ENCODE measurements around the gene DLST. TPM values are rescaled to one million over a fixed set of nuclear protein-coding genes. Genes with fewer than 3 reads are reported as not detected.

The DLST gene
- polyA plus RNA-seq, 10 donors = 58.5 to 80.6 (median 68.6) TPM

DNA sequence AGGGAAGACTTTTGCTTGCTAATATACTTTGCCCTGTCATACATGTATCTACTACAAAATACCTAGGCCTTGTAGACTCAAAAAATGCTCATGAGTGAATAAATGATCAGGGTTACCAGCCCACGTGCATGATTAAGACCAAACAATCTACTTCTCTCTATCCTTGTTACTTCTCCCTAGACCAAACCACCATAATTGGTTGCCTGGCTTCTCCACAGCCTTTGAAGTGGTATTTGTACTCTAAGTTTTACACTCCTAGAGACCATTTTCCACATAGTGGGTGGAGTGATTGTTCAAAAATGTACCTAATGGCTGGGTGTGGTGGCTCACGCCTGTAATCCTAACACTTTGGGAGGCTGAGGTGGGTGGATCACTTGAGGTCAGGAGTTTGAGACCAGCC lies 55.5 kb downstream of the DLST start:
- no peak for DNase-seq

DNA sequence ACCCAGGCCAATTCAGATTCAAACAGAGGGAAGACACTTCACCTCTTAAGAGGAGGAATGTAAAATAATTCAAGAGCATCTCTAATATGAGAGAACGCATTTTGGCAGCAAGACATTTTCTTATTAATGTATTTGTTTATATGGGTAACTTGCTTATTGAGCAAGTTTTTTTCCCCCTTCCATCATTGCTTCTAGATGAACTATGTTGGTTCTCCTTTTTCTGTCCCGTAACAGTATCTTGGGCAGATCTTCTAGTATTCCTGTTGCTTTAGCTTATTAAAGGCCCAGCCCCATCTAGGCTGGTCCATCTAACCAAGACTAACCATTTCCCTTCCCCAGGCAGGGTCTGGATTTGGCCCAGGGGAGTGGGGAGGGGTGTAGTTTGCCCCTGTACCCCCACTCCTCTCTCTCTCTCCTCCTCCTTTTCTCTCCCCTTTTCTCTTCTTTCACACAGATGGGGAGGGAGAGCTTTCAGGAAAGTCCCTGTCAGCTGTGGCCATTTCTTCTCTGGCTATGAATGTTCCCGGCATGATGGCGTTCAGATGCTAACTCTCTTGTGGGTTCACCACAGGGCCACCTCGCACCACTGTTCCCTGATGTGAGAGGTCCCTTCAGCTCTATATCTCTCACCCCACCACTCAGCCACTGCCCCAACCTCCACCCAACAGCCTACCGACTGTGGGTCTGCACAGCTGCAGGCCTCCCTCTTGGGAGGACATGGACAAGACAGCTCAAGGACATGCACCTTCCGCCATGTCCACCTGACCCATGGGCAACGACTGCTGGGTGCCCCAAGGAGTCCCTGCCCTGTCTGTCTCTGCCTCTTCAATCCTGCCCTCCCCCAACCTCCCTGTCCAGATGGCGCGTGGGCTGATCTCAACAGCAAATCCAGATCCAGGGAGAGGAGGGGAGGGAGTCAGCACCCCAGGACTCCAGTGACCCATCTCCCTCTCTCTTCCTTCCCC lies 57.1 kb downstream of the DLST start:
- no peak for DNase-seq

DNA sequence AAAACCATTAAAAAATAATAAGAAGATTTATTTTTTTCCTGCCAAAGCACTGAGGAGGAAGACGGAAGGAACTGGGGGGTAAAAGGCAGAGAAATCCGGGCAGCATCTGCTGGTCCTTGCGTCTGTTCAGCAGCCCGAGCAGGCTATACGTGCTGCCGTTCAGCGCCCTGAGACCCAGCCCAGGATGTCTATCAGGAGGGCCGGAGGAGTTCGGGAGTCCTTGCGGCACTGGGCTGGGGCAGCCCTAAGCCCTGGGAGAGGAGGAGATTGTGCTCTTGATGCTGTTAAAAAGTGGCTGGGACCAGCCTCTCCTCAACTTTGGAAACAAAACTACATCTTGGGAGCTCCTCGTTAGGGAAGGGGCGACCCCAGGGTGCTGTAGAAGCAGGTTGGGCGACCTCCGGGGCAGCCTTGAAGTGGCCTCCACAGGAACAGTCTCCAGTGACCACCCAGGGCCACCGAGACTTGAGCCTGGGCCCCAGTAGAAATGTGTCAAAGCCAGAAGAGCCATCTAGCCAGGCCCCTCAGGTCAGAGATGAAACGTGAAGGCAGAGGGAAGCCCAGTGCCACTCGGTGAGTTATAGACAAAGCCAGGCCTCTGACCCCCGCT lies 59.3 kb downstream of the DLST start:
- DNase-seq = no peak

DNA sequence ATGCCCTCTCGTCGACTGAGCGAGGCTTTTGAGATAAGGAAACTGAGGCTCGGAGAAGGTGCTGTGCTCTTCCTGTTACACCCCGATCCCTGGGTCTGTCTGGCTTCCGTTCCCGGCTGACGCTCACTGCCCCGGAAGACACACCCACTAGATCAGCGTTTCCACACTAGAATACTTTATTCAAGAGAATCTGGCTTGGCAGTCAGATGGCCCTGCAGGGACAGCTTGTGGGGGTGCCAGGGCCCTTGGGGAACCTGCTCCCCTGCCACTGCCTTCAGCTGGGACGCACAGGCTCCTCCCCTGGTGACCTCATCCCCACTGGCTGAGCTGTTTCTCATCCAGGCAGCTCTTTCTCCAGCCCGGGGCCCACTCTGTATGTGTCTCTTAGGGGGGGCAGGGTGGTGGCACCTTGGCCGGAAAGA lies 60.0 kb downstream of the DLST start:
- no peak for DNase-seq

DNA sequence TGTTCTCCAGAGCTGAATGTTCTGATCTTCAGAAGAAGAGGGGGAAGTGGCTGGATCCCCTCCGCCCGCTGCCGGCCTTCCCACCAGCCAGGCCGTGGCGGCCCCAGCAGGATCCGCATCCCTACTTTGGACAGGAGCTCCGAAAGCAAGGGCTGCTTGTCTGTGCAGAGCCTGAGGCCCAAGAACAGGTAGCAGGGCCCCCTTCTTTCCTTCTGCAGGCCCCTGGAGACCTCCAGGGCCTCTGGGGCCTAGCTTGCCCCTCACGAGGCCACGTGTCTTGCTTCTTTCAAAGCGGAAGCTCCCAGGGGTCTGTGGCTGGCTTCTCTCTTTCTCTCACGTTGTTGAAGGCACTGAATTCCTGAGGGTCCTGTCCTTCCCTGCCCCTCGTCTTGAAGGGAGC lies 60.5 kb downstream of the DLST start:
- no peak for DNase-seq

DNA sequence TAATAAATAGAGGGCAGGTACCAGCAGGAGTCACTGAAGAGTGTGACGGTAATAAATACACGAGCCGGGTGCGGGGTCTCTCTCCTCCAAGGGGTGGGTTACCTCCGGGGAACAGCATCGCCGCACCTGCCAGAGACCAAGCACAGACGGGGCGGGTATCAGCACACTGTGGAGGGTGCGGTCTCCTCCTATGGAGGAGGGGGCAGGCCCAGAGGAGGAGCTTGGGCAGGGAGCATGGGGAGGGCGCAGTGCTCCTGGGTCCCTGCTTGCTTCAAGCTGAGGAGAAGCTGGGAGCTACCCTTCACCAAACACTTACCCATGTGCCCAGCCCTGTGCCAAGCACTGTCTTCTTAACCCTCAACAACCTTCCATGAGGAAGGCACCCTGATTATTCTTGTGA lies 60.9 kb downstream of the DLST start:
- DNase-seq = no peak

DNA sequence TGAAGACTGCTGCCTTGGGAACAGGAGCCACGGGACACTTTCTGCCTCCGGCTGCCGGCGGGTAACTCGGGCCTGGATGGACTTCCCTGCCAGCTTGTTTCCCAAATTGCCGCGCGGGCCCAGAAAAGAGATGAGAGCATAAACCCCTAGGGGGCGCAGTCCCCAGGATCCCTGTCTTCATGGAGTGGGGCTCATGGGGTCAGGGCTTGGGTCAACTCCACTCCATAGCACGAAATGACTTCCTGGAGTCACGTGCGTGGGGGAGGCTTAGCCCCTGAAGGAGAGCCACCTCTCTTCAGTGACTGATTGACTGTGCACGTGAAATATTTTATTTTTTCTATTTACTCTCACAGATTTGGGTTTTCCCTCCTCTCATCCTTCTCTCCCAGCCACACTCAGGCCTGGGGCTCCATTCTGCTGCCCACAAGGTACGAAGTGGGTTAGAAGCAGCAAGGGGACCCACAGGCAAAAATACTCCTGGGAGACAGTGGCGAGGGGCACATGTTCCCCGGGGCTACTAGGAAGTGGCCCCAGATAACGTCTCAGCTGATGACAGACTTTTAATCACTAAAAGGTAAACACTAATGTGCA lies 63.6 kb downstream of the DLST start:
- DNase-seq = no peak

DNA sequence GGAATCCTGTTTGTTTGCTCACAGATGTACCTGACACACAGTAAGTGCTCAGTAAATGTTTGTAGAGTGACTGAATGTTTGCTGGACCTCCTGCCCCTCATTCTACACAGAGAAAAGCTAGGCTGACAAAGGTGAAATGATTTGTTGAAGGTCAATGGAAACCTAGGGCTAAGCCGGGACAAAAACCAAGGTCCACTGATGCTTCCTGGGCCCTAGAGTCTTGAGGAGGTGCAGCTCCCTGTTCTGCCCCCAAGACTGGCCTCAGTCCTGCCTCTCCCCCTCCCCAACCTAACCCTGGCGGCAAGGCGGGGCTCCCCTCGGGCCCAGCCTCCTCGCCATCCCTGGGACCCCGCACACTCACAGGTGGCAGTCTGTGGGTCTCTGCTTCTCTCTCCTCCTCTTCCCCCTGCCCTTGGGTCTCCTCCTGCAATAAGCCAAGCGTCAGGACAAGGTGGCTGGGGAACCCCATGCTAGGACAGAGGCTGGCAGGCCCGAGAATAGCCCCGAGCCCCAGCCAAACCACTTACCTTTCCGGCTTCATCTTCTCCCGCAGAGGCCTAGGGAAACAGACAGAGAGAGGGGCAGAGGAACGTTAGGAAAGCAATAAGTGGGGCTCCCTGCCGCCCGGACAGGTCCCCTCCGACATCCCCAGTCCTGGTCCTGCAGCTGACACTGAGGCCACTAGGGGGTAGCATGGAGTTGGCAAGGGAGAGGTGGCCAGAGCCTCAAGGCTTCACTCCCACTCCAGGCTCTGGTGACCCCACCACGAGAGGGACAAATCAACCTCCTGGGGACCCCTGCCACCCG lies 64.3 kb downstream of the DLST start:
- peak; percentile 66 to 87 (median 80) for DNase-seq

DNA sequence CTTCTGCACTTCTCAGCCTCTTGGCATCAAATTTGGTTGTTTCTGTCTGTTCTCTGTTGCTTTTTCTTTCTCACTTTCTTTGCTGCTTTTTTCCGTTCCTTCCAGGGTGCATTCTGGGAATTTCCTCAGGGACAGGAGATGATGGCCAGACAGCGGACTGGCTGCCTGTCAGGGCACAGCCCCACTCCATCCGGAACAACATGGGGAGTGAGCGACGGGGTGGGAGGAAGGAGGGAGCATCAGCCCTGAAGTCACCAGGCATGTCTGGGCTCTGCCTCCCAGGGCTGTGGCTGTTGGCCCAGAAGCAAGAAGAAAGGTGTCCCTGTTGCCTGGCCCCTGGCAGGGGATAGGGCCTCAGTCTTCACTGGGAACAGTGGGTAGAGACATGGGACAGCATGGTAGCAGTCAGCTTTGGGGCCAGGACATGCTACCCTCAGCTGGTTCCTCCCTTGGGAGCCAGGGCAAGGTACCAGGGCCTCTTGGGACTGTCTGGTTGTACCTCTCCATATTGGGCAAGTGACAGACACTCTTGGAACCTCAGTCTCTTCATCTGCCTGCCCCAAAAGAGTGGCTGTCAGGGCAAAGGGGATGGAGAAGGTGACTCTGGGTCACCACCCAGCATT lies 65.1 kb downstream of the DLST start:
- DNase-seq = no peak

DNA sequence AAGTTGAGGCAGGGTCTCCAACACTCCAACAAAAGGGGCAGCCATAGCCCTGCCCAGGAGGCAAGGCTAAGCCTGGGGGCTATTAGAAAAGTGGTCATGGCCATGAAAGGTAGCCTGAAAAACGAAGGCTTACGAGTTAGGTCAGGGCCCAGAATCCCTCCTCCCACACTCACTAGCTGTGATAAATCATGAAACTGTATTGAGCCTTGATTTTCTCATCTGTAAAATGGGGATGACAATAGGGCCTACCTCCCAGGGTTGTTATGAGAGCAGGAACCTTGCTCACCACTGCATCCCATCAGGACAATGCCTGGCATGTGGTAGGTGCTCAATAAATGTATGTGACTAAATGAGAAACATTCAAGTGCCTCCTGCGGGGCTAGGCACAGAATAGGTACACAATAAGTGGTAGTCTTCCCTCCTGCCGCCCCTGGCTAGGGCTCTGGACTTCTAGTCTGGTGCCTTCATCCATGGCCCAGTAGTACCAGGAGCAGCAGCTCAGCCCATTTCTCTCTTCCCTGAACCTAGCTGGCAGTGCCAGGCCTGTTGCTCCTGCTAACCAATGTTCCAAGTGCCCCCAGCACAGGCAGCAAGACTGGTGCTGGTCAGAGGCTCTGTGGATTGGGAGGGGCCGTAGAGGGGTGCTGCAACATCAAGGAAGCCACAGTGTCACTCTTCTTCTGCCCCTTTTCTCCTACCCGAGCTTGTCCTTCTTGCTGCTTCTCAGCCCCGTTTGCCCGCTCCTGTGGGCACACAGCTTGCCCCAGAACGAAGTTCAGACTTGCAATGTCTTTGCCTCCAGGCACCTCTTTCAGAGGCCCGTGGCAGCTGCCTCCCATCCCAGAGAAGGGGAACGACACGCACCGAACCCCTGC lies 65.9 kb downstream of the DLST start:
- no peak for DNase-seq

DNA sequence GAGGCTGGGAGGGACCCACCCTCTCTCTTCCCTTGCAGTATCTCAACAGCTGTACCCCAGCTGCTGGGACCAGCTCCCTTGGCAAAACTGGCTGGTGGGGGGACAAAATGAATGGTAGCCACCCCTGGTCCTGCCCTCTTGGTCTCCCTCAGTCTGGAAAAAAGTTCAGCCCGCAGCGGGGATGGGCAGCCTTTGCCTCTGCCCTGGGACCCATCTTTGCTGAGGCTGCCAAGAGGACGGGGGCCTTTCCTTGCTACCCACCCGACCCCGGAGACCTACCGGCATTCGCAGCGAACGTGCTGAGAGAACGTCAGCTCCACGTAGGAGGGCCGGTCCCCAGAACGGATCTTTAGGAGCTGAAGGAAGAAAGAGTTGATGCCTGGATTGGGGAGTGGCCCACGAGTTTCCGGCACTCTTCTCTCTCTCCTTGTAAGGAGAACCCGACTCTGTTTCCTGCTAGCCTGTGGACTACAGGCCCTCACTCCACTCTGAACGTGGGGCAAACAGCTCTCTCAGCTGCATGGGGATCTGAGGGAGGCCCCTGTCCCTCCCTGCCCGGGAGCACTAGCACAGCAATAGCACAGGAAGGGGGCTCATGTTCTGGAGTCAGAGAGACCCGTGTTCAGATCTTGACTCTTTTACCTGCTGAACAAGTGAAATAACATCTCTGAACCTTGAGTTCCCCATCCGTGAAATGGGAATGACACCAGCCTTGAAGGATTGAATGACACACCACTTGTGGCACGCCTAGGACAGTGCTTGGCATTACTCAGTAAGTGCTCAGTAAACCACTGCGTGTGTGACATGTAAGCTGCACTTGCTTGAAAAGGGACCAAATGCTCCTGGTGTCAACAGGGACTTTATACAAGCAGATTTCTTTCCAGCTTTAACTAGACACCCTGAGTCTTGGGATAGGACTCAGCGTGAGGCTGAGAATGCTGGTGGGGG lies 66.8 kb downstream of the DLST start:
- no peak for DNase-seq

DNA sequence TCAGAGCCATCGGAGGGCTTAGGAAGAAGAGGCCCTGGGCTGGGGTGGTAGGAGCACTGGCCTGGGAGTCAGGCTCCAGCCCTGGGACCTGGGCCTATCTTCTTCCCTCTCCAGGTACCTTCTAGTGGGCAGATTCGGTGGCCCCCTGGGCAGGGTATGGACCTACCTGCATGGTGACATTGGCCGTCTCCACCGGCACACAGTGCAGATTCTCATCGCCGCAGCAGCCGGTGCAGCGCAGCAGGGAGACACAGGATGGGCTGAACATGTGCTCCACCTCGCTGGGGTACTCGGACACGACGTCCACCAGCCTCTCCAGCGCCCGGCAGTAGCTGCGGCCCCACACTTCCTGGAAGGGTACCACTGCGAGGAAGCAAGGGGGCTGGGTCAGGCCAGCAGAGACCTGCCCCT lies 67.5 kb downstream of the DLST start:
- no peak for DNase-seq

DNA sequence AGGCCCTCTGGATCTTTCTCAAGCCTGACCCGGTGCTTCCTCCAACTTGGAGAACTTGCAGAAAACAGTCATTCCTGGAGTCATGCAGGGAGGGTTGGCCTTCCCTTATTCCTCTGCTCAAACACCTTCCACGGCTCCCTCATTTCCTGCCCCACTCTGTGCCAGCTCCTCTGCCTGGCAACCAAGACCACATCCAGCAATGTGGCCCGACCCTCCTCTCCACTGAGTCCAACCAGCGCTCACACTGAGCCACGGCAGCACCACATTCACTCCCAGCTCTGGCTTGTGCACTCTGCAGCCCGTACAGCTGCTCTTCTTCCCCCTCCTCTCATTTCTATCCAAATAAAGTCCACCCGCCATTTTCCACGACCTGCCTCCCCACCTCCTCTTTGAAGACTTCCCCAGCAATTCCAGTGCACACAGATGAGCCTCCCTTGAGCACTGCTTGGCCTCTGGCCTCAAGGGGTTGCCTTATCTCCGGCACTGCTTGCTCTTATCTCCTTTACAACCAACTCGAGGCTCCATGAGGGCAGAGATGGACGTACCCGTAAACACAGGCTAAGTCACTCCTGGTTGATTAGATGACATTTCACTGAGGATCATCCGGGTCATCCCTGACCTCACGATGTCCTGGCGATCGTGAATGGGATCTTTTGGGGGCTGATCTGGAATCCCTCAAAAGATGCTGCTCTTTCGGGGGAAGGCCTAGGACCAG lies 68.3 kb downstream of the DLST start:
- DNase-seq = no peak

DNA sequence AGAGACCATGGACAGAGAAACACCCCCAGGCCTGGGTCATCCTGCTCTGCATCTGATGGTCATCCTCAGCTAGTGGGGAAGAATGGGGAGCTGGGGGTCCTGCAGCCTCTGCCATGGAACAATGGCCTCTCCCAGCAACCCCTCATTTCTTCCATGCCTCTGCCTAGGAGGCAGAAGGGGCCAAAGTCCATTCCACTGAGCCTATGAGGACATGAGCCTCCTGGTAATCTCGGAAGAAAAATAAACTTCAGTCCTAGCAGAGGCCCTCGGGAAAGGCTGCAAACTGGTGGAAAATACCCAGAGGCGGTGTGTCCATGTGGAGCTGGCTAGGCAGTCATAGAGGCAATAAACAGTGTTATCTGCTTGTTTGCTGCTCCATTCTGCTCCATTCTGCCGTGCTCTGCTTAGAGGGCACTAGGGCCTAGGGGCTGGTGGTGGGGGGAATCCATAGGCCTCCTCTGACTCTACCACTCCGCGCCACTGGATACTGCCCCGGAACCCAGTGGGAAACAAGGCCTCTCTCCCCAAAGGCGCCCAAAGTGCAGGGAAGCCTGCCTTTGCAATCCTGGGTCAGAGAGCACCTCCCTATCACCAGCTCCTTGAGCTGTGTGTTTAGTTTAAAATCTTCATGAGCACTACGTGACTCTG lies 69.2 kb downstream of the DLST start:
- DNase-seq = no peak

DNA sequence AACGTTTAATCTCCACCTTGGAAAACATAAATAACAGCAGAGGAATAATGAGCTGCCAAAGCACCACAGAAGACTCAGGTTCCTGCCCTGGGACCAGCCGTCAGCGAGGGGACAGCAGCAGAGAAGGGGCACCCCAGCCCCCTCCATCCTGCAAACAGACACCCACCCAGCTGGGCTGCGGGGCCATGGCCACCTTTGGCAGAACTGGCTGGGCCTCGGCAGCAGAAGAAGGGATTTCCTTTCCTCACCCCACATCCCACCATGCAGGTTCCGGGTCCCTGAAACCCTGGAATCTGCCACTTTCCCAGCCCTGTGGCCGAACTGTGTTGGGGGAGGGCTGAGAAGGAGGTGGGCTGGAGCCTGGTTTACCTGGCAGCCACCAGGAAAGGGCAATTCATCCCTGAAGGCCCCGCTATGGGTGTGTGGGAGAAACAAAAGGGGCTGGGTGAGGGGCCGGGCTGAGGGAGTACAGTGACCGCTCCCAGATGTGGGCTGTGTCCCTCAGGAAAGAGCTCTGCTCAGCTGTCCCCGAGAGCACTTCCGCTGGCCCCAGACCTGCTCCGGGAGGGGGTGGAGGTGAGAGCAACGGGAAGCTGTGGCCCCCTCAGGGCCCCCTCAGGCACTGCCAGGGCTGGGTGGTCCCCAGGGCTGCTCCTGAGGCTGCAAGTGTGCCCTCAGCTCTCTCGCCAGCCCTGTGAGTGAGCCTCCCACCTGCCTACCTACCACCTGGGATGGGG lies 69.9 kb downstream of the DLST start:
- DNase-seq = no peak

DNA sequence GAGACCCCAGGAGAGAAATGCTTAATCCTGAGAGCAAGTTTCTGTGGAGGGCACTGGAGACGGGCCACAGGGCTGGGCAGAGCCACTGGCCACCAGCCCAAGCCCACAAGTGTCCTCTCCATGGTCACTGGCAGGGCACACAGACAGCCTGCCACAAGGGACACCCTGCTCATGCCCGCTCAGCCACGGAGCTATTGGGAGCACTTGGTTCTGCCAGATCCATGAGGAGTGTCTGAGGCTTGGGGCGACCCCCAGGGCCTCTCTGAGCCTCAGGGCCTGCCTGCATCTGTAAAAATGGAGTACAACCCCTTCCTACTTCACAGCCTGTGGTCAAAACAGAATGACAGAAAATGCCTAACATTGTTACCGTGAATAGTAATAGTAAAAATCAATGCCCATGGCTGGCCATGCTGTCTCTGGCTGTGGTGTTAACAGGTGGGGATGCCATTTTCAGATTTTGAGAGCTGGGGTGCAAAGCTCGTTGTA lies 70.5 kb downstream of the DLST start:
- DNase-seq = no peak
